K562 (cell line): ENCODE measurements around the gene CDK5RAP3. TPM values are rescaled to one million over a fixed set of nuclear protein-coding genes. Genes with fewer than 3 reads are reported as not detected.

Source experiments
- CREM ChIP-seq: IDR thresholded peaks from 2 replicates; pipeline ENCODE4 v1.6.1; 2014; ENCODE audit warnings: antibody characterized with exemption, low read depth
- ERF ChIP-seq: fragments of 450-650 bp; formaldehyde crosslinking; IDR thresholded peaks from 2 replicates; pipeline ENCODE4 v1.4.0; 2020; ENCODE audit warnings: mild to moderate bottlenecking, mixed read lengths
- ETV6 ChIP-seq, 3 experiments: fragments of 150-350 bp in 1 of 3; sonication (generic) in 1 of 3; formaldehyde crosslinking in 1 of 3; IDR thresholded peaks; 2 replicates each; pipeline versions ENCODE4 v1.6.1 to v1.8.0; 2014 to 2022; ENCODE audit warnings: borderline replicate concordance in 2 of 3, low read depth in 2 of 3, antibody characterized with exemption in 1 of 3, low read length in 1 of 3, mild to moderate bottlenecking in 1 of 3, missing genetic modification reagents in 1 of 3
- KHSRP ChIP-seq: fragments of 450-650 bp; IDR thresholded peaks from 2 replicates; pipeline ENCODE4 v1.6.1; 2017
- MYC ChIP-seq, 2 experiments: fragments of 250-450 bp in 1 of 2; sonication (Bioruptor Pico) in 1 of 2; IDR thresholded peaks; 2 replicates each; pipeline versions ENCODE4 v1.5.1 to v1.6.1; 2012 to 2021; ENCODE audit warnings: low read depth in 2 of 2, borderline replicate concordance in 1 of 2, improper control_type of control experiment in 1 of 2, low read length in 1 of 2, mild to moderate bottlenecking in 1 of 2, moderate library complexity in 1 of 2
- NFYB ChIP-seq: IDR thresholded peaks from 2 replicates; pipeline ENCODE4 v1.6.1; 2011; ENCODE audit warnings: mild to moderate bottlenecking, moderate library complexity; ENCODE audit not compliant: insufficient read length; ENCODE audit errors: extremely low read depth
- RBFOX2 ChIP-seq: fragments of 200-400 bp; formaldehyde crosslinking; IDR thresholded peaks from 2 replicates; pipeline ENCODE4 v1.6.1; 2017; ENCODE audit warnings: low read depth, mild to moderate bottlenecking, low read length, moderate library complexity
- SMC3 ChIP-seq: conservative IDR thresholded peaks from 2 replicates; pipeline ENCODE4 v1.6.1; 2011; ENCODE audit warnings: low read depth, low read length, improper control_type of control experiment; ENCODE audit not compliant: insufficient read depth
- SRF ChIP-seq, 2 experiments: fragments of 250-450, 450-650 bp in 1 of 2; sonication (Bioruptor Pico) in 1 of 2; sonication (generic) in 1 of 2; formaldehyde crosslinking; IDR thresholded peaks; 2 replicates each; pipeline versions ENCODE4 v1.5.0 to v1.5.1; 2020 to 2022; ENCODE audit warnings: mild to moderate bottlenecking in 1 of 2, missing genetic modification reagents in 1 of 2
- TEAD1 ChIP-seq, 2 experiments: fragments of 450-650 bp in 1 of 2; sonication (generic) in 1 of 2; formaldehyde crosslinking; IDR thresholded peaks; 2 replicates each; pipeline versions ENCODE4 v1.4.0 to v1.8.0; 2020 to 2022; ENCODE audit warnings: mild to moderate bottlenecking in 2 of 2, missing genetic modification reagents in 1 of 2
- XRCC5 ChIP-seq: fragments of 200-400 bp; formaldehyde crosslinking; IDR thresholded peaks from 2 replicates; pipeline ENCODE4 v1.6.1; 2017; ENCODE audit warnings: low read depth, mild to moderate bottlenecking, low read length
- polyA plus RNA-seq, 8 experiments: library from polyadenylated mRNA; depleted of rRNA in 4 of 8; stranded (reverse) in 5 of 8; unstranded in 3 of 8; fragments of >200 nt; fragmentation: Nextera tagmentation in 2 of 8; fragmentation: Illumina TruSeq in 1 of 8; extraction: Ambion mirVana in 2 of 8; extraction: Trizol in 1 of 8; gene quantifications; 2 replicates each; pipeline versions ENCODE4 v1.2.1 to v1.2.3, GENCODE V29; 2011 to 2014; ENCODE audit warnings: inconsistent platforms in 1 of 8, missing spikeins in 1 of 8
- total RNA-seq, 7 experiments: library from RNA; depleted of rRNA in 6 of 7; stranded (reverse); fragments of >200 nt in 6 of 7; fragmentation: Illumina TruSeq in 2 of 7; extraction: Trizol in 2 of 7; gene quantifications; 2 replicates each; pipeline versions ENCODE4 v1.2.1 to v1.2.3, GENCODE V29; 2011 to 2021; ENCODE audit warnings: low replicate concordance in 1 of 7
- TF ChIP-seq, protein P1 (sequence below), 2 experiments: IDR thresholded peaks; 2 replicates each; pipeline ENCODE4 v1.6.1; 2011; ENCODE audit warnings: borderline replicate concordance in 1 of 2, control low read depth in 1 of 2, low read depth in 1 of 2, low read length in 1 of 2, mild to moderate bottlenecking in 1 of 2, mixed read lengths in 1 of 2, moderate library complexity in 1 of 2; ENCODE audit not compliant: insufficient read depth in 1 of 2, insufficient read length in 1 of 2, poor library complexity in 1 of 2, severe bottlenecking in 1 of 2; ENCODE audit errors: extremely low read depth in 1 of 2
- TF ChIP-seq, protein P2 (sequence below): fragments of 450-650 bp; formaldehyde crosslinking; conservative IDR thresholded peaks from 2 replicates; pipeline ENCODE4 v1.4.0; 2022; ENCODE audit warnings: mild to moderate bottlenecking, missing genetic modification characterization
- TF ChIP-seq, protein P3 (sequence below): fragments of 250-450 bp; sonication (Bioruptor Pico); IDR thresholded peaks from 2 replicates; pipeline ENCODE4 v1.5.0; 2021; ENCODE audit warnings: mild to moderate bottlenecking, borderline replicate concordance
- TF ChIP-seq, protein P4 (sequence below): sonication (generic); formaldehyde crosslinking; IDR thresholded peaks from 2 replicates; pipeline ENCODE4 v1.8.0; 2022; ENCODE audit warnings: mild to moderate bottlenecking, low read depth, missing genetic modification reagents
- TF ChIP-seq, protein P5 (sequence below): sonication (generic); formaldehyde crosslinking; IDR thresholded peaks from 2 replicates; pipeline ENCODE4 v1.8.0; 2022; ENCODE audit warnings: missing genetic modification reagents, mild to moderate bottlenecking, moderate library complexity, borderline replicate concordance

The CDK5RAP3 gene
- total and polyA plus RNA-seq, 9 of the 15 experiments (the other 6 are each of a cell fraction or from before 2014, with no cell fraction given): 44.2 to 202 (median 91.5) TPM

DNA sequence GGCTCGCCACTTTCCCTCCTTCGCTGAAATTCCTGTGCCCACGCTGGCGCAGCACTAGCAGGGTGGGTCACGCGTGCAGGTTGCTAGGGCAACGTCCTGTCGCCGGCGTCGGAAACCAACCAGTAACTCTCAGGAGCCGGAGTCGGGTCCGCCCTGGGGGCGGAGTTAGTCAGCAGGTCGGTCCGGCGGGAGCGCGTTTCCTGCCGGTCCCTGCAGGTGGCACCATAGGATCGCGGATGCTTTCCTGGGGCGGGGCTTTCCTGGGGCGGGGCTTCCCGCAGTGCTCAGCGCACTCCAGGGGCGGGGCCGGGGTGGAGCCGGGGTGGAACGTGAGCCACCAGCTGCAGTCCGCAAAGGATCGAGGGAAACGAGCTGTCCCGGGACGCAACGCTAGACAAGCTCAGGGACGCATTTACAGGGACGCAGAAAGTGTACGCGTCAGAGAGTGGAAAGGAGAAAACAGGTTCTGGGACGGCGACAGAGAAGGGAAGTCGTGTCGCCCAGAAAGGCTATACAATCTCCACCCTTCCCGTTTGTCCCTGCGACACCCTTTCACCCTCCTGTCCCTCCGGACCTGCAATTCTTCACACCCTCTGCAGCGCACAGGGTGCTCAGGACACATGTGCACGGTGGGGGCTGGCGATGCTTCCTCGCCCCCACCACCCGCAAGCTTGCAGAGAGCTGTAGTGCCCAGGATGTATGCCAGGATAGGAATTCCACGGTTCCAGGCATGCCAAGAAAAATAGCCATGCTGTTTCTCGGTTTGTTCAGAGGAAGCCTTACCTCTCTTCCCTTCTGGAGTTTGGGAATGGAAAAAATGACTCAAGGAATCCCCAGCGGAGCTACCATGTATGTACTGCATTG lies 54.4 kb downstream of the CDK5RAP3 start (continued):
- TF ChIP-seq SRF (CRISPR knock-in tag; IDR thresholded peaks at IDR 0.05) (no peak; a peak in 1 of 4 replicates), ERF (no peak), KHSRP (no peak), TEAD1 (CRISPR knock-in tag; IDR thresholded peaks at IDR 0.05) (no peak), RBFOX2 (no peak), ETV6 (IDR thresholded peaks at IDR 0.05; ENCODE audit: borderline replicate concordance in 1 of 2, low read depth in 2 of 2, low read length in 1 of 2) (no peak), ETV6 (CRISPR knock-in tag; IDR thresholded peaks at IDR 0.05; ENCODE audit: borderline replicate concordance) (no peak), MYC (IDR thresholded peaks at IDR 0.05; ENCODE audit: low read depth, low read length) (0 out of 2 replicates have a peak, but pooled peaks have one; percentile 17), MYC (CRISPR knock-in tag; IDR thresholded peaks at IDR 0.05; ENCODE audit: borderline replicate concordance, low read depth) (no peak), SMC3 (peak; percentile 84), XRCC5 (no peak), CREM (peak; percentile 33; the same call in 1 of the 2 replicates), NFYB (peak; percentile 27)
- TF ChIP-seq, protein P1, sequence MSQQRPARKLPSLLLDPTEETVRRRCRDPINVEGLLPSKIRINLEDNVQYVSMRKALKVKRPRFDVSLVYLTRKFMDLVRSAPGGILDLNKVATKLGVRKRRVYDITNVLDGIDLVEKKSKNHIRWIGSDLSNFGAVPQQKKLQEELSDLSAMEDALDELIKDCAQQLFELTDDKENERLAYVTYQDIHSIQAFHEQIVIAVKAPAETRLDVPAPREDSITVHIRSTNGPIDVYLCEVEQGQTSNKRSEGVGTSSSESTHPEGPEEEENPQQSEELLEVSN (IDR thresholded peaks at IDR 0.05; ENCODE audit: borderline replicate concordance in 1 of 2, extremely low read depth in 1 of 2, insufficient read depth in 1 of 2, insufficient read length in 1 of 2, low read depth in 1 of 2, low read length in 1 of 2, poor library complexity in 1 of 2, severe bottlenecking in 1 of 2): peak; percentile 76 to 78
- TF ChIP-seq, protein P2, sequence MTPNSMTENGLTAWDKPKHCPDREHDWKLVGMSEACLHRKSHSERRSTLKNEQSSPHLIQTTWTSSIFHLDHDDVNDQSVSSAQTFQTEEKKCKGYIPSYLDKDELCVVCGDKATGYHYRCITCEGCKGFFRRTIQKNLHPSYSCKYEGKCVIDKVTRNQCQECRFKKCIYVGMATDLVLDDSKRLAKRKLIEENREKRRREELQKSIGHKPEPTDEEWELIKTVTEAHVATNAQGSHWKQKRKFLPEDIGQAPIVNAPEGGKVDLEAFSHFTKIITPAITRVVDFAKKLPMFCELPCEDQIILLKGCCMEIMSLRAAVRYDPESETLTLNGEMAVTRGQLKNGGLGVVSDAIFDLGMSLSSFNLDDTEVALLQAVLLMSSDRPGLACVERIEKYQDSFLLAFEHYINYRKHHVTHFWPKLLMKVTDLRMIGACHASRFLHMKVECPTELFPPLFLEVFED (CRISPR knock-in tag): no peak
- TF ChIP-seq, protein P3, sequence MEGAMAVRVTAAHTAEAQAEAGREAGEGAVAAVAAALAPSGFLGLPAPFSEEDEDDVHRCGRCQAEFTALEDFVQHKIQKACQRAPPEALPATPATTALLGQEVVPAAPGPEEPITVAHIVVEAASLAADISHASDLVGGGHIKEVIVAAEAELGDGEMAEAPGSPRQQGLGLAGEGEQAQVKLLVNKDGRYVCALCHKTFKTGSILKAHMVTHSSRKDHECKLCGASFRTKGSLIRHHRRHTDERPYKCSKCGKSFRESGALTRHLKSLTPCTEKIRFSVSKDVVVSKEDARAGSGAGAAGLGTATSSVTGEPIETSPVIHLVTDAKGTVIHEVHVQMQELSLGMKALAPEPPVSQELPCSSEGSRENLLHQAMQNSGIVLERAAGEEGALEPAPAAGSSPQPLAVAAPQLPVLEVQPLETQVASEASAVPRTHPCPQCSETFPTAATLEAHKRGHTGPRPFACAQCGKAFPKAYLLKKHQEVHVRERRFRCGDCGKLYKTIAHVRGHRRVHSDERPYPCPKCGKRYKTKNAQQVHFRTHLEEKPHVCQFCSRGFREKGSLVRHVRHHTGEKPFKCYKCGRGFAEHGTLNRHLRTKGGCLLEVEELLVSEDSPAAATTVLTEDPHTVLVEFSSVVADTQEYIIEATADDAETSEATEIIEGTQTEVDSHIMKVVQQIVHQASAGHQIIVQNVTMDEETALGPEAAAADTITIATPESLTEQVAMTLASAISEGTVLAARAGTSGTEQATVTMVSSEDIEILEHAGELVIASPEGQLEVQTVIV (CRISPR knock-in tag): no peak
- TF ChIP-seq, protein P4, sequence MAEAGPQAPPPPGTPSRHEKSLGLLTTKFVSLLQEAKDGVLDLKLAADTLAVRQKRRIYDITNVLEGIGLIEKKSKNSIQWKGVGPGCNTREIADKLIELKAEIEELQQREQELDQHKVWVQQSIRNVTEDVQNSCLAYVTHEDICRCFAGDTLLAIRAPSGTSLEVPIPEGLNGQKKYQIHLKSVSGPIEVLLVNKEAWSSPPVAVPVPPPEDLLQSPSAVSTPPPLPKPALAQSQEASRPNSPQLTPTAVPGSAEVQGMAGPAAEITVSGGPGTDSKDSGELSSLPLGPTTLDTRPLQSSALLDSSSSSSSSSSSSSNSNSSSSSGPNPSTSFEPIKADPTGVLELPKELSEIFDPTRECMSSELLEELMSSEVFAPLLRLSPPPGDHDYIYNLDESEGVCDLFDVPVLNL (CRISPR knock-in tag): no peak
- TF ChIP-seq, protein P5, sequence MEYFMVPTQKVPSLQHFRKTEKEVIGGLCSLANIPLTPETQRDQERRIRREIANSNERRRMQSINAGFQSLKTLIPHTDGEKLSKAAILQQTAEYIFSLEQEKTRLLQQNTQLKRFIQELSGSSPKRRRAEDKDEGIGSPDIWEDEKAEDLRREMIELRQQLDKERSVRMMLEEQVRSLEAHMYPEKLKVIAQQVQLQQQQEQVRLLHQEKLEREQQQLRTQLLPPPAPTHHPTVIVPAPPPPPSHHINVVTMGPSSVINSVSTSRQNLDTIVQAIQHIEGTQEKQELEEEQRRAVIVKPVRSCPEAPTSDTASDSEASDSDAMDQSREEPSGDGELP: peak; percentile 98
